GM12878 (cell line): ENCODE results near the gene DBN1. TPM values are rescaled to one million over a fixed set of nuclear protein-coding genes. Genes with fewer than 3 reads are reported as not detected.

Source experiments
- BCL11A ChIP-seq: IDR thresholded peaks from 2 replicates; pipeline ENCODE4 v1.6.1; 2011; ENCODE audit warnings: low read depth, low read length
- CBFB ChIP-seq: IDR thresholded peaks from 2 replicates; pipeline ENCODE4 v1.6.1; 2016; ENCODE audit warnings: antibody characterized with exemption, low read depth
- CHD4 ChIP-seq: fragments of 200-600 bp; sonication (generic); IDR thresholded peaks from 2 replicates; pipeline ENCODE4 v1.6.1; 2016; ENCODE audit warnings: mild to moderate bottlenecking
- DPF2 ChIP-seq: fragments of 450-650 bp; IDR thresholded peaks from 2 replicates; pipeline ENCODE4 v1.6.1; 2017; ENCODE audit warnings: mild to moderate bottlenecking
- EED ChIP-seq: sonication (generic); IDR thresholded peaks from 2 replicates; pipeline ENCODE4 v1.6.1; 2016; ENCODE audit warnings: antibody characterized with exemption, low read depth
- EGR1 ChIP-seq, 2 experiments: IDR thresholded peaks; 1 replicate in 1 of 2; 2 replicates in 1 of 2; pipeline ENCODE4 v1.6.1; 2011 to 2012; ENCODE audit warnings: low read depth in 2 of 2, low read length in 2 of 2, borderline replicate concordance in 1 of 2, mild to moderate bottlenecking in 1 of 2, moderate library complexity in 1 of 2
- IKZF2 ChIP-seq, 2 experiments: fragments of 450-650 bp; IDR thresholded peaks; 2 replicates each; pipeline ENCODE4 v1.6.1; 2017; ENCODE audit warnings: mild to moderate bottlenecking in 2 of 2, moderate library complexity in 2 of 2
- JUND ChIP-seq: IDR thresholded peaks from 2 replicates; pipeline ENCODE4 v1.6.1; 2012; ENCODE audit warnings: low read depth, mild to moderate bottlenecking, low read length, improper control_type of control experiment, moderate library complexity
- MYC ChIP-seq: IDR thresholded peaks from 2 replicates; pipeline ENCODE4 v1.6.1; 2011; ENCODE audit warnings: mild to moderate bottlenecking, low read length, moderate library complexity, inconsistent platforms; ENCODE audit not compliant: insufficient read depth, insufficient replicate concordance, insufficient read length, severe bottlenecking
- NR2F1 ChIP-seq: fragments of 450-650 bp; conservative IDR thresholded peaks from 2 replicates; pipeline ENCODE4 v1.6.1; 2017; ENCODE audit warnings: mild to moderate bottlenecking
- NRF1 ChIP-seq: conservative IDR thresholded peaks from 2 replicates; pipeline ENCODE4 v1.6.1; 2011; ENCODE audit warnings: mild to moderate bottlenecking, low read depth, low read length, improper control_type of control experiment
- SMAD1 ChIP-seq: fragments of 450-650 bp; IDR thresholded peaks from 2 replicates; pipeline ENCODE4 v1.6.1; 2018; ENCODE audit warnings: mild to moderate bottlenecking, low read depth; ENCODE audit not compliant: partially characterized antibody
- SRF ChIP-seq, 2 experiments: IDR thresholded peaks; 2 replicates each; pipeline ENCODE4 v1.6.1; 2011; ENCODE audit warnings: low read depth in 2 of 2, low read length in 2 of 2, mild to moderate bottlenecking in 1 of 2, moderate library complexity in 1 of 2
- ZNF207 ChIP-seq: fragments of 450-650 bp; IDR thresholded peaks from 2 replicates; pipeline ENCODE4 v1.6.1; 2014; ENCODE audit warnings: antibody characterized with exemption, mild to moderate bottlenecking, borderline replicate concordance
- polyA plus RNA-seq, 11 experiments: library from polyadenylated mRNA; depleted of rRNA in 4 of 11; unstranded in 6 of 11; stranded (reverse) in 5 of 11; fragments of >200 nt; fragmentation: Nextera tagmentation in 4 of 11; fragmentation: Illumina TruSeq in 1 of 11; extraction: Ambion mirVana in 4 of 11; extraction: Trizol in 1 of 11; gene quantifications; 1 replicate in 1 of 11; 2 replicates in 10 of 11; pipeline versions ENCODE4 v1.2.1 to v1.2.3, GENCODE V29; 2011 to 2016; ENCODE audit warnings: inconsistent platforms in 2 of 11, missing spikeins in 2 of 11, low read depth in 1 of 11
- total RNA-seq, 4 experiments: library from RNA; depleted of rRNA in 3 of 4; stranded (reverse); fragments of >200 nt in 3 of 4; fragmentation: Illumina TruSeq in 1 of 4; extraction: Trizol in 1 of 4; gene quantifications; 2 replicates each; pipeline versions ENCODE4 v1.2.1 to v1.2.3, GENCODE V29; 2013 to 2021
- TF ChIP-seq, protein P1 (sequence below): fragments of 450-650 bp; IDR thresholded peaks from 2 replicates; pipeline ENCODE4 v1.6.1; 2017; ENCODE audit warnings: mild to moderate bottlenecking, moderate library complexity
- TF ChIP-seq, protein P2 (sequence below): fragments of 450-650 bp; IDR thresholded peaks from 2 replicates; pipeline ENCODE4 v1.6.1; 2016; ENCODE audit warnings: mild to moderate bottlenecking, moderate library complexity, borderline replicate concordance
- TF ChIP-seq, protein P3 (sequence below): fragments of 450-650 bp; IDR thresholded peaks from 2 replicates; pipeline ENCODE4 v1.6.1; 2017; ENCODE audit warnings: mild to moderate bottlenecking, low read depth, inconsistent platforms; ENCODE audit not compliant: poor library complexity, severe bottlenecking
- TF ChIP-seq, protein P4 (sequence below): IDR thresholded peaks from 2 replicates; pipeline ENCODE4 v1.6.1; 2012; ENCODE audit warnings: low read depth, low read length, improper control_type of control experiment

The DBN1 gene
- total and polyA plus RNA-seq, 10 of the 15 experiments (the other 5 are each of a cell fraction or from before 2014, with no cell fraction given) = 0.18 to 81.0 (median 27.9) TPM

DNA sequence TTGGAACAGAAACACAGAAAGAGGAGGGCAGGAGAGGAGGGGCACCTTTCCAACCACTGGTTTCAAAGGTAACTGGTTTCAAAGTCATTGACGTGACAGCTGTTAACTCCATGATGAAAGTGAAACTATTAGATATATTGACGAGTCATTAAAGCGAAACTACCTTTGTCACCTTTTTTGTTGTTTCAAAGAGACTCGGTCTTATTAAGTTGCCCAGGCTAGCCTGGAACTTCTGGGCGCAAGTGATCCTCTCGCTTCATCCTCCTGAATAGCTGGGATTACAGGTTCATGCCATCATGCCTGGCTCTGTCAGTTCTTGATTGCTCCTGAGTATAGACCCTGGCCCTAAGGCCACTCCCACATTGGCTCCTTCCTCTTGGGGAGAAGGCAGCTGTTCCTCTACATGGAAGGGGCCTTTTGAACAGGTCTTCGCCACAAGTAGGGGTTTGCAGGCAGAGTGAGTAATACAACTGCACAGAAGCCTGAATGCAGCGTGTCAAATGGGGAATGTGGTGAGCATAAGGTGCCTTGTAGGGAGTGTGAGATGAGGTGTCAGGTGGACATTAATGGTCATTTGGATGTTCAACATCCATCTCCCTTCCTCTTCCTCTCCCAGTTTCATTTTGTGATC, 60.7 kb downstream of the DBN1 start (continued):
- TF ChIP-seq, protein P1, sequence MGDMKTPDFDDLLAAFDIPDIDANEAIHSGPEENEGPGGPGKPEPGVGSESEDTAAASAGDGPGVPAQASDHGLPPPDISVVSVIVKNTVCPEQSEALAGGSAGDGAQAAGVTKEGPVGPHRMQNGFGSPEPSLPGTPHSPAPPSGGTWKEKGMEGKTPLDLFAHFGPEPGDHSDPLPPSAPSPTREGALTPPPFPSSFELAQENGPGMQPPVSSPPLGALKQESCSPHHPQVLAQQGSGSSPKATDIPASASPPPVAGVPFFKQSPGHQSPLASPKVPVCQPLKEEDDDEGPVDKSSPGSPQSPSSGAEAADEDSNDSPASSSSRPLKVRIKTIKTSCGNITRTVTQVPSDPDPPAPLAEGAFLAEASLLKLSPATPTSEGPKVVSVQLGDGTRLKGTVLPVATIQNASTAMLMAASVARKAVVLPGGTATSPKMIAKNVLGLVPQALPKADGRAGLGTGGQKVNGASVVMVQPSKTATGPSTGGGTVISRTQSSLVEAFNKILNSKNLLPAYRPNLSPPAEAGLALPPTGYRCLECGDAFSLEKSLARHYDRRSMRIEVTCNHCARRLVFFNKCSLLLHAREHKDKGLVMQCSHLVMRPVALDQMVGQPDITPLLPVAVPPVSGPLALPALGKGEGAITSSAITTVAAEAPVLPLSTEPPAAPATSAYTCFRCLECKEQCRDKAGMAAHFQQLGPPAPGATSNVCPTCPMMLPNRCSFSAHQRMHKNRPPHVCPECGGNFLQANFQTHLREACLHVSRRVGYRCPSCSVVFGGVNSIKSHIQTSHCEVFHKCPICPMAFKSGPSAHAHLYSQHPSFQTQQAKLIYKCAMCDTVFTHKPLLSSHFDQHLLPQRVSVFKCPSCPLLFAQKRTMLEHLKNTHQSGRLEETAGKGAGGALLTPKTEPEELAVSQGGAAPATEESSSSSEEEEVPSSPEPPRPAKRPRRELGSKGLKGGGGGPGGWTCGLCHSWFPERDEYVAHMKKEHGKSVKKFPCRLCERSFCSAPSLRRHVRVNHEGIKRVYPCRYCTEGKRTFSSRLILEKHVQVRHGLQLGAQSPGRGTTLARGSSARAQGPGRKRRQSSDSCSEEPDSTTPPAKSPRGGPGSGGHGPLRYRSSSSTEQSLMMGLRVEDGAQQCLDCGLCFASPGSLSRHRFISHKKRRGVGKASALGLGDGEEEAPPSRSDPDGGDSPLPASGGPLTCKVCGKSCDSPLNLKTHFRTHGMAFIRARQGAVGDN = no peak; the same call in 1 of the 2 replicates
- TF ChIP-seq CHD4 (no peak), NR2F1 (0 out of 2 replicates have a peak, but pooled peaks have one; percentile 19), JUND (no peak), EGR1 (IDR thresholded peaks at IDR 0.05; ENCODE audit: borderline replicate concordance in 1 of 2, low read depth in 2 of 2, low read length in 2 of 2) (no peak), BCL11A (0 out of 2 replicates have a peak, but pooled peaks have one; percentile 52), IKZF2 (IDR thresholded peaks at IDR 0.05) (peak; percentile 68 to 76), SRF (IDR thresholded peaks at IDR 0.05; ENCODE audit: low read depth in 2 of 2, low read length in 2 of 2) (no peak), MYC (no peak), CBFB (no peak; the same call in 1 of the 2 replicates), NRF1 (no peak), SMAD1 (no peak), DPF2 (peak; percentile 53), ZNF207 (no peak), EED (peak; percentile 53; the same call in 1 of the 2 replicates)
- TF ChIP-seq, protein P2, sequence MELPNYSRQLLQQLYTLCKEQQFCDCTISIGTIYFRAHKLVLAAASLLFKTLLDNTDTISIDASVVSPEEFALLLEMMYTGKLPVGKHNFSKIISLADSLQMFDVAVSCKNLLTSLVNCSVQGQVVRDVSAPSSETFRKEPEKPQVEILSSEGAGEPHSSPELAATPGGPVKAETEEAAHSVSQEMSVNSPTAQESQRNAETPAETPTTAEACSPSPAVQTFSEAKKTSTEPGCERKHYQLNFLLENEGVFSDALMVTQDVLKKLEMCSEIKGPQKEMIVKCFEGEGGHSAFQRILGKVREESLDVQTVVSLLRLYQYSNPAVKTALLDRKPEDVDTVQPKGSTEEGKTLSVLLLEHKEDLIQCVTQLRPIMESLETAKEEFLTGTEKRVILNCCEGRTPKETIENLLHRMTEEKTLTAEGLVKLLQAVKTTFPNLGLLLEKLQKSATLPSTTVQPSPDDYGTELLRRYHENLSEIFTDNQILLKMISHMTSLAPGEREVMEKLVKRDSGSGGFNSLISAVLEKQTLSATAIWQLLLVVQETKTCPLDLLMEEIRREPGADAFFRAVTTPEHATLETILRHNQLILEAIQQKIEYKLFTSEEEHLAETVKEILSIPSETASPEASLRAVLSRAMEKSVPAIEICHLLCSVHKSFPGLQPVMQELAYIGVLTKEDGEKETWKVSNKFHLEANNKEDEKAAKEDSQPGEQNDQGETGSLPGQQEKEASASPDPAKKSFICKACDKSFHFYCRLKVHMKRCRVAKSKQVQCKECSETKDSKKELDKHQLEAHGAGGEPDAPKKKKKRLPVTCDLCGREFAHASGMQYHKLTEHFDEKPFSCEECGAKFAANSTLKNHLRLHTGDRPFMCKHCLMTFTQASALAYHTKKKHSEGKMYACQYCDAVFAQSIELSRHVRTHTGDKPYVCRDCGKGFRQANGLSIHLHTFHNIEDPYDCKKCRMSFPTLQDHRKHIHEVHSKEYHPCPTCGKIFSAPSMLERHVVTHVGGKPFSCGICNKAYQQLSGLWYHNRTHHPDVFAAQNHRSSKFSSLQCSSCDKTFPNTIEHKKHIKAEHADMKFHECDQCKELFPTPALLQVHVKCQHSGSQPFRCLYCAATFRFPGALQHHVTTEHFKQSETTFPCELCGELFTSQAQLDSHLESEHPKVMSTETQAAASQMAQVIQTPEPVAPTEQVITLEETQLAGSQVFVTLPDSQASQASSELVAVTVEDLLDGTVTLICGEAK = no peak
- TF ChIP-seq, protein P3, sequence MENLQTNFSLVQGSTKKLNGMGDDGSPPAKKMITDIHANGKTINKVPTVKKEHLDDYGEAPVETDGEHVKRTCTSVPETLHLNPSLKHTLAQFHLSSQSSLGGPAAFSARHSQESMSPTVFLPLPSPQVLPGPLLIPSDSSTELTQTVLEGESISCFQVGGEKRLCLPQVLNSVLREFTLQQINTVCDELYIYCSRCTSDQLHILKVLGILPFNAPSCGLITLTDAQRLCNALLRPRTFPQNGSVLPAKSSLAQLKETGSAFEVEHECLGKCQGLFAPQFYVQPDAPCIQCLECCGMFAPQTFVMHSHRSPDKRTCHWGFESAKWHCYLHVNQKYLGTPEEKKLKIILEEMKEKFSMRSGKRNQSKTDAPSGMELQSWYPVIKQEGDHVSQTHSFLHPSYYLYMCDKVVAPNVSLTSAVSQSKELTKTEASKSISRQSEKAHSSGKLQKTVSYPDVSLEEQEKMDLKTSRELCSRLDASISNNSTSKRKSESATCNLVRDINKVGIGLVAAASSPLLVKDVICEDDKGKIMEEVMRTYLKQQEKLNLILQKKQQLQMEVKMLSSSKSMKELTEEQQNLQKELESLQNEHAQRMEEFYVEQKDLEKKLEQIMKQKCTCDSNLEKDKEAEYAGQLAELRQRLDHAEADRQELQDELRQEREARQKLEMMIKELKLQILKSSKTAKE = peak; percentile 19
- TF ChIP-seq, protein P4, sequence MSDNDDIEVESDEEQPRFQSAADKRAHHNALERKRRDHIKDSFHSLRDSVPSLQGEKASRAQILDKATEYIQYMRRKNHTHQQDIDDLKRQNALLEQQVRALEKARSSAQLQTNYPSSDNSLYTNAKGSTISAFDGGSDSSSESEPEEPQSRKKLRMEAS = no peak
